Glutamatergic neuron (in vitro differentiated cells): ENCODE measurements around the gene UPK1A. TPM values are rescaled to one million over a fixed set of nuclear protein-coding genes. Genes with fewer than 3 reads are reported as not detected.

Experiments used
- DNase-seq: peaks from one replicate; pipeline ENCODE4 v3.0.0; 2022
- H3K27ac Mint-ChIP-seq: one replicate; pipeline ENCODE4 v1.8.0; 2020; ENCODE audit warnings: mild to moderate bottlenecking, mixed read lengths, inconsistent platforms; ENCODE audit not compliant: unreplicated experiment
- H3K27me3 Mint-ChIP-seq: one replicate; pipeline ENCODE4 v1.8.0; 2020; ENCODE audit warnings: mild to moderate bottlenecking, moderate library complexity, mixed read lengths, inconsistent platforms; ENCODE audit not compliant: unreplicated experiment
- H3K36me3 Mint-ChIP-seq: one replicate; pipeline ENCODE4 v1.8.0; 2020; ENCODE audit warnings: mild to moderate bottlenecking, mixed read lengths, inconsistent platforms; ENCODE audit not compliant: unreplicated experiment
- H3K4me1 Mint-ChIP-seq: one replicate; pipeline ENCODE4 v1.8.0; 2020; ENCODE audit warnings: mild to moderate bottlenecking, low read depth, mixed read lengths, inconsistent platforms; ENCODE audit not compliant: unreplicated experiment
- H3K4me3 Mint-ChIP-seq: one replicate; pipeline ENCODE4 v1.8.0; 2020; ENCODE audit warnings: mild to moderate bottlenecking, mixed read lengths, inconsistent platforms; ENCODE audit not compliant: unreplicated experiment
- H3K9me3 Mint-ChIP-seq: one replicate; pipeline ENCODE4 v1.8.0; 2020; ENCODE audit warnings: mild to moderate bottlenecking, moderate library complexity, mixed read lengths, inconsistent platforms; ENCODE audit not compliant: unreplicated experiment
- CTCF ChIP-seq: fragments of 200-600 bp; sonication (generic); IDR thresholded peaks from one replicate; pipeline ENCODE4 v1.5.0; 2021; ENCODE audit not compliant: partially characterized antibody, unreplicated experiment
- long read RNA-seq: library from polyadenylated mRNA; unstranded; transcript quantifications from one replicate; pipeline ENCODE4 v2.0.0, GENCODE V29; 2020; ENCODE audit not compliant: unreplicated experiment
- total RNA-seq: library from RNA; stranded (reverse); fragmentation: NEBNext Ultra II Directional; extraction: Animal tissue kit (Norgen Biotek cat#: 25700); gene quantifications from one replicate; pipeline ENCODE4 v1.2.1, GENCODE V29; 2021; ENCODE audit not compliant: unreplicated experiment

Gene UPK1A
- not detected for total RNA-seq
- long read RNA-seq: 0 reads

- no peaks in the 10 kb centered on the region for H3K4me1 Mint-ChIP-seq
- H3K4me3 Mint-ChIP-seq: no peak within 1 kb of the TSS
- DNase-seq: no peak
- H3K9me3 Mint-ChIP-seq: no peaks in the 10 kb centered on the region
- peaks cover 3% of the 10 kb centered on the region for H3K27me3 Mint-ChIP-seq
- H3K27ac Mint-ChIP-seq: no peak within 1 kb of the TSS
- H3K36me3 Mint-ChIP-seq: no peaks in the 10 kb centered on the region
- no peak for TF ChIP-seq CTCF
Measured at GRCh38 chr19:35666251-35666913, at the start of gene UPK1A. UPK1A (plus strand) TSS chr19:35666517; CDS start chr19:35666813, 296 bp downstream.

DNA sequence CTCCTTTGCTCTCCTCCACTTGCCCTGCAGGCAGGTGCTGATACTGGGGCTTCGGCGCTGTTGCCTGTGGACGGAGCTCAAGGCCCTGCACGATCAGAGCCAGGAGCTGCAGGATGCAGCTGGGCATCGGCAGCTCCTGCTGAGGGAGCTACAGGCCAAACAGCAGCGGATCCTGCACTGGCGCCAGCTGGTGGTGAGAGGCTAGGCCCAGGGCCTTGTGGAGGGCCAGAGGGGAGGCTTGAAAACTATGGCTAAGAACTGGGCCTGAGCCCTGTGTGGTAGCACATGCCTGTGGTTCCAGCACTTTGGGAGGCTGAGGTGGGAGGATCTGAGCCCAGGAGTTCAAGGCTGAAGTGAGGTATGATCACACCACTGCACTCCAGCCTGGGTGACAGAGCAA is 47.5 kb upstream of the UPK1A start:
- Mint-ChIP-seq H3K27me3 (peaks cover 10% of the 10 kb centered on the region), H3K27ac (no peak overlapping the region), H3K4me1 (no peaks in the 10 kb centered on the region), H3K36me3 (no peaks in the 10 kb centered on the region), H3K9me3 (peaks cover 5% of the 10 kb centered on the region), H3K4me3 (no peak overlapping the region)
- no peak for DNase-seq
- TF ChIP-seq CTCF: no peak

GRCh38 chr19:35619290-35619923 is 46.9 kb upstream of the UPK1A start:
- Mint-ChIP-seq H3K9me3 (peaks cover 5% of the 10 kb centered on the region), H3K27ac (no peak overlapping the region), H3K27me3 (peaks cover 9% of the 10 kb centered on the region), H3K4me3 (no peak overlapping the region), H3K36me3 (no peaks in the 10 kb centered on the region), H3K4me1 (no peaks in the 10 kb centered on the region)
- TF ChIP-seq CTCF: no peak
- DNase-seq: no peak

DNA sequence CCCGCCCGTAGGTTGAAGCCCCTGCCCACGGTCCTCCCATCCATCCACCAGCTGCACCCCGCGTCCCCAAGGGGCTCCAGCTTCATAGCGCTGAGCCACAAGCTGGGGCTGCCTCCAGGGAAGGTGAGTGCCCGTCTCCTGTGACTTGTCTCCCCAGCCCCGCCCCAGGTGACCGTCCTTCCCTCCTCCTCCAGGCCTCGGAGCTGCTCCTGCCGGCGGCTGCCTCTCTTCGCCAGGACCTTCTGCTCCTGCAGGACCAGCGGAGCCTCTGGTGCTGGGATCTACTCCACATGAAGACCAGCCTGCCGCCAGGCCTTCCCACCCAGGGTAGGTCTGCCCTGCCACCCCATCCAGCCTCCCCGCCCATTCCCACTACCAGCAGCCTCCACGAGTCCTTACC is 46.3 kb upstream of the UPK1A start:
- no peaks in the 10 kb centered on the region for H3K36me3 Mint-ChIP-seq
- peaks cover 9% of the 10 kb centered on the region for H3K27me3 Mint-ChIP-seq
- no peak overlapping the region for H3K4me3 Mint-ChIP-seq
- TF ChIP-seq CTCF: no peak
- H3K27ac Mint-ChIP-seq: no peak overlapping the region
- DNase-seq: no peak
- H3K9me3 Mint-ChIP-seq: peaks cover 6% of the 10 kb centered on the region
- no peaks in the 10 kb centered on the region for H3K4me1 Mint-ChIP-seq

DNA sequence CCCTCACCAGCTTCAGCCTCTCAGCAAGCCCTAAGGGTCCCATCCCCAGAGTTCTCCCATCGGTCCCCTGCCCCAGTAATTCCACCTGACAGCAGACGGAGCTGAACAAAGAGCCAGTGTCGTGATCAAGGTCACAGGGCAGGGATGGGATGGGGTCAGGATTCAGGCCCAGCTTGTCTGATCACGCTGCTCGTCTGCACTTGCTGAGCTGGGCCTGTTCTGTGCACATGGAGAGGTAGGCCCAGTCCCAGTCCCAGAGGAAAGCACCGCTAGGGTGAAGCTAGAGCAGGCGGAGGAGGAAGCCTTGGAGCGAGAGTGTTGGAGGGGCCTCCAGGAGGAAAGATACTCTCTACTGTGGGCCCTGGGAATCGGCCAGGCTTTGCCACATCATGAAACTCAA is 44.6 kb upstream of the UPK1A start:
- Mint-ChIP-seq H3K9me3 (peaks cover 6% of the 10 kb centered on the region), H3K27me3 (peaks cover 9% of the 10 kb centered on the region), H3K27ac (no peak overlapping the region), H3K4me3 (peak overlapping the region; percentile 16), H3K36me3 (no peaks in the 10 kb centered on the region), H3K4me1 (no peaks in the 10 kb centered on the region)
- no peak for DNase-seq
- TF ChIP-seq CTCF: no peak
